GM19023 (cell line): ENCODE results near the gene PIGP.
"Not testable (repeated sequence)": the region's sequence is repeated elsewhere in the genome, so short reads cannot be mapped to it uniquely, and the experiment has no call there.

Source experiments
- ATAC-seq: cut with Tn5 transposase; IDR thresholded peaks from one replicate; pipeline ENCODE4 v1.9.1; 2021; ENCODE audit warnings: mild to moderate bottlenecking, moderate library complexity; ENCODE audit not compliant: unreplicated experiment

Gene PIGP

GRCh38 chr21:37076087-37076850 is 3.4 kb upstream of the PIGP start:
- ATAC-seq: no peak

GRCh38 chr21:37075214-37075770 is 2.4 kb upstream of the PIGP start:
- no peak for ATAC-seq

GRCh38 chr21:37074546-37074945 is 1.7 kb upstream of the PIGP start:
- ATAC-seq: no peak

- ATAC-seq: no peak
These were observed 1.3 kb upstream of the PIGP start for GRCh38 chr21:37074197-37074510.

GRCh38 chr21:37073417-37074196 is 736 bp upstream of the PIGP start:
- peak; percentile 40 for ATAC-seq

- ATAC-seq: peak; percentile 43
These were observed 440 bp downstream of the PIGP start for GRCh38 chr21:37072274-37072987.

GRCh38 chr21:37071561-37072273 is 1.2 kb downstream of the PIGP start:
- ATAC-seq: no peak

GRCh38 chr21:37065561-37066177 is 7.2 kb downstream of the PIGP start:
- ATAC-seq: no peak

- ATAC-seq: no peak
These were observed 8.0 kb downstream of the PIGP start for GRCh38 chr21:37064841-37065240.

GRCh38 chr21:37063433-37063832 is 9.4 kb downstream of the PIGP start:
- ATAC-seq: no peak

GRCh38 chr21:37062593-37062935 is 10.3 kb downstream of the PIGP start:
- no peak for ATAC-seq

- ATAC-seq: no peak
These were observed 10.8 kb downstream of the PIGP start for GRCh38 chr21:37061926-37062592.

- no peak for ATAC-seq
These were observed 12.6 kb downstream of the PIGP start for GRCh38 chr21:37060296-37060695.

GRCh38 chr21:37059181-37059580 is 13.7 kb downstream of the PIGP start:
- ATAC-seq: no peak

- no peak for ATAC-seq
These were observed 14.6 kb downstream of the PIGP start for GRCh38 chr21:37058261-37058660.

- no peak for ATAC-seq
These were observed 15.3 kb downstream of the PIGP start for GRCh38 chr21:37057614-37058013.

GRCh38 chr21:37055271-37055855 is 17.5 kb downstream of the PIGP start:
- ATAC-seq: no peak

- not testable (repeated sequence) for ATAC-seq
These were observed 23.1 kb downstream of the PIGP start for GRCh38 chr21:37049741-37050140.

GRCh38 chr21:37047079-37047478 is 25.8 kb downstream of the PIGP start:
- no peak for ATAC-seq

GRCh38 chr21:37045556-37045955 is 27.3 kb downstream of the PIGP start:
- no peak for ATAC-seq
